Common myeloid progenitor, CD34-positive (primary cell): ENCODE results near the gene ABLIM2.

ENCODE experiments used
- CTCF ChIA-PET: fragments of 350-600 bp; sonication (Branson Sonifier 250); formaldehyde crosslinking; loops from one replicate; lab custom pipeline; 2021; ENCODE audit warnings: antibody characterized with exemption; lab: Charles Lee
- POLR2A ChIA-PET: fragments of 350-600 bp; sonication (Branson Sonifier 250); formaldehyde crosslinking; loops from one replicate; lab custom pipeline; 2021; ENCODE audit warnings: antibody characterized with exemption; lab: Charles Lee
- DNase-seq, 3 donors: peaks; one replicate each; pipeline versions ENCODE4 v3.0.0 to v3.0.0-alpha.2; 2013
- H3K27ac ChIP-seq, 2 experiments: 1 replicate in 1 of 2; 2 replicates in 1 of 2; pipeline ENCODE4 v1.7.0; 2013; ENCODE audit warnings: inconsistent platforms in 2 of 2, low read length in 2 of 2, mild to moderate bottlenecking in 2 of 2, low read depth in 1 of 2, moderate library complexity in 1 of 2; ENCODE audit not compliant: severe bottlenecking in 2 of 2, insufficient read depth in 1 of 2, poor library complexity in 1 of 2
- H3K27me3 ChIP-seq, 5 experiments: replicated peaks in 2 of 5; 1 replicate in 3 of 5; 2 replicates in 2 of 5; pipeline versions ENCODE4 v1.6.1 to v1.7.0; 2013; ENCODE audit warnings: low read length in 4 of 5, mild to moderate bottlenecking in 2 of 5, moderate library complexity in 2 of 5, inconsistent platforms in 1 of 5; ENCODE audit not compliant: insufficient read depth in 5 of 5, control insufficient read depth in 4 of 5
- H3K36me3 ChIP-seq, 4 experiments: 1 replicate in 2 of 4; 2 replicates in 2 of 4; pipeline versions ENCODE4 v1.6.1 to v1.7.0; 2013; ENCODE audit warnings: low read length in 3 of 4, control low read depth in 1 of 4, mild to moderate bottlenecking in 1 of 4; ENCODE audit not compliant: control insufficient read depth in 4 of 4, insufficient read depth in 4 of 4
- H3K4me1 ChIP-seq, 4 experiments: 1 replicate in 3 of 4; 2 replicates in 1 of 4; pipeline versions ENCODE4 v1.6.1 to v1.7.1; 2013; ENCODE audit warnings: low read length in 3 of 4, mild to moderate bottlenecking in 3 of 4, control low read depth in 1 of 4, inconsistent platforms in 1 of 4, moderate library complexity in 1 of 4; ENCODE audit not compliant: control insufficient read depth in 4 of 4, insufficient read depth in 4 of 4; ENCODE audit errors: control extremely low read depth in 1 of 4
- H3K4me3 ChIP-seq, 7 experiments: 1 replicate in 4 of 7; 2 replicates in 3 of 7; pipeline versions ENCODE4 v1.5.1 to v1.7.0; 2013; ENCODE audit warnings: mild to moderate bottlenecking in 7 of 7, low read length in 6 of 7, moderate library complexity in 6 of 7, inconsistent platforms in 2 of 7, low read depth in 2 of 7, control low read depth in 1 of 7; ENCODE audit not compliant: insufficient read depth in 4 of 7, control insufficient read depth in 1 of 7; ENCODE audit errors: extremely low read depth in 1 of 7
- H3K9me3 ChIP-seq, 5 experiments: 1 replicate in 4 of 5; 2 replicates in 1 of 5; pipeline versions ENCODE4 v1.6.1 to v1.7.1; 2013; ENCODE audit warnings: low read length in 4 of 5, mild to moderate bottlenecking in 2 of 5, inconsistent platforms in 1 of 5, low read depth in 1 of 5, moderate library complexity in 1 of 5; ENCODE audit not compliant: control insufficient read depth in 4 of 5, insufficient read depth in 2 of 5; ENCODE audit errors: control extremely low read depth in 1 of 5
- whole genome bisulfite sequencing: methylation state at CpG from one replicate; pipeline ENCODE4 v1.1.5; 2013; ENCODE audit not compliant: insufficient coverage; 5-methylcytosine and 5-hydroxymethylcytosine counted together

Gene ABLIM2

DNA sequence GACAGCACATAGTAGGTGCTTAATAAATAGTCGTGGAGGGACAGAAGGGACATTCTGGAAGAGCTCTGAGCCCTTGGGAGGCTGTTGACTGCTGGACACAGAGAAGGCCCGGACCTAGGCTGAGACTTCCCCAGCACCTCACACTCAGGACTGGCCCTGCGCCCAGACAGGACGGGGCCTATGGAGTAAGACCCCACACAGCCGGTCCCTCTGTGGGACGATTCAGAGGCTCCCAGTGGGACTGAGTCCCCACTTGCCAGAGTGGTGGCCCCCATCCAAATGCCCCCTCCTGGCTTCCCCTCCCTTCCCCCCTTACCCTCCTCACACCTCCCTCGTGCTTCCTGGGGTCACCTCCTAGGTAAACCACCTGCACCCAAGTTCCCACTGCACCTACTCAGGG, 8.9 kb downstream of the ABLIM2 start:
- 89% methylated on average over 5 of the region's 7 CpGs for WGBS
- Histone ChIP-seq H3K36me3 (no peaks in the 10 kb centered on the region), H3K27me3 (peaks cover 0 to 48% (median 12%) of the 10 kb centered on the region in 5 experiments), H3K4me3 (no peak overlapping the region), H3K27ac (no peak overlapping the region), H3K4me1 (no peaks in the 10 kb centered on the region), H3K9me3 (no peaks in the 10 kb centered on the region)
- DNase-seq: no peak
- ChIA-PET POLR2A (no interaction called here), CTCF (interaction anchor here (1.5 kb wide), 1 partner anchor 26 kb away, joined by 3 read pairs; no protein-coding TSS in a partner anchor)

GRCh38 chr4:8148785-8149435, 9.7 kb downstream of the ABLIM2 start:
- ChIA-PET POLR2A (no interaction called here), CTCF (interaction anchor here (0.7 to 1.5 kb wide), 2 partner anchors 27 to 848 kb away, joined by 3 to 4 read pairs; no protein-coding TSS in a partner anchor)
- Histone ChIP-seq H3K27me3 (peaks cover 0 to 56% (median 14%) of the 10 kb centered on the region in 5 experiments), H3K4me1 (no peaks in the 10 kb centered on the region), H3K27ac (no peak overlapping the region), H3K9me3 (no peaks in the 10 kb centered on the region), H3K36me3 (no peaks in the 10 kb centered on the region), H3K4me3 (no peak overlapping the region)
- 96% methylated on average over 14 of the region's 14 CpGs for WGBS
- no peak for DNase-seq

GRCh38 chr4:8148159-8148558, 10.5 kb downstream of the ABLIM2 start:
- H3K27ac ChIP-seq: no peak overlapping the region
- no peaks in the 10 kb centered on the region for H3K4me1 ChIP-seq
- ChIA-PET POLR2A (no interaction called here), CTCF (interaction anchor here (1.5 kb wide), 1 partner anchor 28 kb away, joined by 3 read pairs; no protein-coding TSS in a partner anchor)
- H3K27me3 ChIP-seq: peaks cover 0 to 58% (median 18%) of the 10 kb centered on the region in 5 experiments
- no peaks in the 10 kb centered on the region for H3K9me3 ChIP-seq
- no peaks in the 10 kb centered on the region for H3K36me3 ChIP-seq
- WGBS: 95% methylated on average over 13 of the region's 13 CpGs
- H3K4me3 ChIP-seq: no peak overlapping the region
- DNase-seq: no peak

DNA sequence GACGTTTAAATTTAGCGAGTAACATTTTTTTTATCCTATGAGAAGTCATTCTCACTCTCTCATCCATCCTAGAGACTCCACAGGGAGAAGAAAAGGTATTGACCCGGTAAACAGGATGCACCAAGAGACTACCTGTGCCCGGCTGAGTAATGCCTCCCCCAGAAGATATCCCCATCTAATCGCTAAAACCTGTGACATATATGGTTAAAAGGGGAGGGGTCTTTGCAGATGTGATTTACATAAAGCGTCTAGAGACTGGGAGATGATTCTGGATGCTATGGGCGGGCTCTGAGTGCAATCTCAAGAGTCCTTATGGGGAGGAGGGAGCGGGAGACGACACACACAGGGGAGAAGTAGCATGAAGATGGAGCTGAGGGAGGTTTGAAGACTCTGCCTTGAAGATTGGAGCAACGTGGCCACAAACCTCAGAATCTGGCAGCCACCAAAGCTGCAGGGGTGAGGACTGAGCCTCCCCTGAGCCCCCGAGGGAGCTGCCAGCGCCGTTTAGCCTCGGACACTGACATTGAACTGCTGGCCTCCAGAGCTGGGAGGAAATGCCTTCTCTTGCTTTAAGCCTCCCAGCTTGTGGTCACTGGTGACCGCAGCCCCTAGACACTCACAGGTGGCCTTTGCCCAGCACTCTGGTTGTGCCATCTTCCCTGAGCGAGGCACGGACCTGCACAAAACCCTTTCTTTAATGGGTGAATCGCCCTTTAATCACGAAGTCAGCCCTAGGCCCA, 11.2 kb downstream of the ABLIM2 start:
- no peak overlapping the region for H3K4me3 ChIP-seq
- no peak for DNase-seq
- ChIA-PET CTCF (no interaction called here), POLR2A (no interaction called here)
- H3K27me3 ChIP-seq: peaks cover 0 to 63% (median 18%) of the 10 kb centered on the region in 5 experiments
- 84% methylated on average over 14 of the region's 19 CpGs for WGBS
- no peaks in the 10 kb centered on the region for H3K4me1 ChIP-seq
- no peak overlapping the region for H3K27ac ChIP-seq
- H3K36me3 ChIP-seq: no peaks in the 10 kb centered on the region
- H3K9me3 ChIP-seq: no peaks in the 10 kb centered on the region

GRCh38 chr4:8146157-8146556, 12.5 kb downstream of the ABLIM2 start:
- ChIA-PET POLR2A (no interaction called here), CTCF (no interaction called here)
- Histone ChIP-seq H3K4me3 (no peak overlapping the region), H3K4me1 (no peaks in the 10 kb centered on the region), H3K27ac (no peak overlapping the region), H3K36me3 (no peaks in the 10 kb centered on the region), H3K27me3 (peaks cover 0 to 63% (median 18%) of the 10 kb centered on the region in 5 experiments), H3K9me3 (peaks cover 0 to 2% (median 0%) of the 10 kb centered on the region in 5 experiments)
- 65% methylated on average over 5 of the region's 9 CpGs for WGBS
- no peak for DNase-seq

- WGBS: 27% methylated on average over 7 of the region's 15 CpGs
- peaks cover 0 to 15% (median 0%) of the 10 kb centered on the region in 5 experiments for H3K9me3 ChIP-seq
- ChIA-PET CTCF (no interaction called here), POLR2A (no interaction called here)
- H3K4me3 ChIP-seq: no peak overlapping the region
- no peak for DNase-seq
- no peak overlapping the region for H3K27ac ChIP-seq
- H3K4me1 ChIP-seq: no peaks in the 10 kb centered on the region
- H3K36me3 ChIP-seq: no peaks in the 10 kb centered on the region
- peaks cover 0 to 64% (median 15%) of the 10 kb centered on the region in 5 experiments for H3K27me3 ChIP-seq
Measured at GRCh38 chr4:8144359-8144758, 14.3 kb downstream of the ABLIM2 start.
